ENCODE results near the gene DHRS4L2.

- TF ChIP-seq POLR2AphosphoS5 (IDR thresholded peaks at IDR 0.05) (peak in 2 of 3 donors; percentile 18 to 36), CTCF (IDR thresholded peaks at IDR 0.05) (no peak)
Observed at GRCh38 chr14:24032727-24033418, 44.1 kb downstream of the DHRS4L2 start.
